AG10803 (cell line): ENCODE results near the gene SLC4A7.
"Not testable (repeated sequence)": the region's sequence is repeated elsewhere in the genome, so short reads cannot be mapped to it uniquely, and the experiment has no call there.

Source experiments
- DNase-seq: peaks from one replicate; pipeline ENCODE4 v3.0.0; 2010; ENCODE audit warnings: low read depth
- H3K4me3 ChIP-seq: 2 replicates; pipeline ENCODE4 v1.5.1; 2011; ENCODE audit warnings: mild to moderate bottlenecking, low read length, control low read depth
- TF ChIP-seq, protein P1 (sequence below): conservative IDR thresholded peaks from 2 replicates; pipeline ENCODE4 v1.5.1; 2011; ENCODE audit warnings: mild to moderate bottlenecking, low read length, control low read depth, inconsistent platforms

SLC4A7 gene

GRCh38 chr3:27454461-27454860 lies 29.7 kb downstream of the SLC4A7 start:
- no peak for DNase-seq
- TF ChIP-seq, protein P1, sequence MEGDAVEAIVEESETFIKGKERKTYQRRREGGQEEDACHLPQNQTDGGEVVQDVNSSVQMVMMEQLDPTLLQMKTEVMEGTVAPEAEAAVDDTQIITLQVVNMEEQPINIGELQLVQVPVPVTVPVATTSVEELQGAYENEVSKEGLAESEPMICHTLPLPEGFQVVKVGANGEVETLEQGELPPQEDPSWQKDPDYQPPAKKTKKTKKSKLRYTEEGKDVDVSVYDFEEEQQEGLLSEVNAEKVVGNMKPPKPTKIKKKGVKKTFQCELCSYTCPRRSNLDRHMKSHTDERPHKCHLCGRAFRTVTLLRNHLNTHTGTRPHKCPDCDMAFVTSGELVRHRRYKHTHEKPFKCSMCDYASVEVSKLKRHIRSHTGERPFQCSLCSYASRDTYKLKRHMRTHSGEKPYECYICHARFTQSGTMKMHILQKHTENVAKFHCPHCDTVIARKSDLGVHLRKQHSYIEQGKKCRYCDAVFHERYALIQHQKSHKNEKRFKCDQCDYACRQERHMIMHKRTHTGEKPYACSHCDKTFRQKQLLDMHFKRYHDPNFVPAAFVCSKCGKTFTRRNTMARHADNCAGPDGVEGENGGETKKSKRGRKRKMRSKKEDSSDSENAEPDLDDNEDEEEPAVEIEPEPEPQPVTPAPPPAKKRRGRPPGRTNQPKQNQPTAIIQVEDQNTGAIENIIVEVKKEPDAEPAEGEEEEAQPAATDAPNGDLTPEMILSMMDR, result no peak
- no peak overlapping the region for H3K4me3 ChIP-seq

- DNase-seq, result no peak
- TF ChIP-seq, protein P1, result no peak
- no peak overlapping the region for H3K4me3 ChIP-seq
These were observed 31.7 kb downstream of the SLC4A7 start for GRCh38 chr3:27452368-27453090.

DNA sequence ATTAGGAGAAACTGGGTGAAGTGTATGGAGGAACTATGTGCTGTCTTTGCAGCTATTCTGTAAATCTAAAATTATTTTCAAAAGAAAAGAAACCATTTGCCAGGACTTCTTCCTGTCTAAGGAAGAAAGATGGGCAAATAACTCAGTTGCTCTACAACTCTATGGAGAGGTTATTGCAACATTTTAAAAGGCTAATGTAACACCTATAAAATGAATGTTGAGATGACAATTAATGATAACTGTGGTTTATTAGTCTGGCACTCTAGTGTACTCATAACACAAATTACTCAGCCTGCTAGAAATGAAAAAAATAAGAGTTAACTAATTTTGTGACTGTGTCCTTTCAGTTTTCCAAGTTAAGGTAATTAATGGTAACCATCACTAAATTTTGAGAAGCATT lies 32.3 kb downstream of the SLC4A7 start:
- no peak for DNase-seq
- no peak overlapping the region for H3K4me3 ChIP-seq
- TF ChIP-seq, protein P1, result no peak

- H3K4me3 ChIP-seq, result no peak overlapping the region
- TF ChIP-seq, protein P1, result no peak
- DNase-seq, result no peak
These were observed 32.9 kb downstream of the SLC4A7 start for GRCh38 chr3:27451251-27451650.

GRCh38 chr3:27449530-27450150 lies 34.5 kb downstream of the SLC4A7 start:
- H3K4me3 ChIP-seq, result no peak overlapping the region

DNA sequence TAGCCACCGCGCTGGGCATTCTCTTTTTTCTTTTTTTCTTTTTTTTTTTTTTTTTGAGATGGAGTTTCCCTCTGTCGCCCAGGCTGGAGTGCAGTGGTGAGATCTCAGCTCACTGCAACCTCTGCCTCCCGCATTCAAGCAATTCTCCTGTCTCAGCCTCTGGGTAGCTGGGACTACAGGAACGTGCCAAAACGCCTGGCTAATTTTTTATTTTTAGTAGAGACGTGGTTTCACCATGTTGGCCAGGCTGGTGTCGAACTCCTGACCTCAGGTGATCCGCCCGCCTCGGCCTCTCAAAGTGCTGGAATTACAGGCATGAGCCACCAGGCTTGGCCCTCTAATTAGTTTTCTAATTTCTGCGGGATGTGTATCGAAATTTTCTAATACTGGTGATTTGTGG lies 41.2 kb downstream of the SLC4A7 start:
- not testable (repeated sequence) for DNase-seq, H3K4me3 ChIP-seq

More at GRCh38 chr3:27449530-27450150, 34.5 kb downstream of the SLC4A7 start:
- DNase-seq, result no peak
- TF ChIP-seq, protein P1, result no peak

- DNase-seq, H3K4me3 ChIP-seq: not testable (repeated sequence)
These were observed 45.8 kb downstream of the SLC4A7 start for GRCh38 chr3:27438352-27438751.

DNA sequence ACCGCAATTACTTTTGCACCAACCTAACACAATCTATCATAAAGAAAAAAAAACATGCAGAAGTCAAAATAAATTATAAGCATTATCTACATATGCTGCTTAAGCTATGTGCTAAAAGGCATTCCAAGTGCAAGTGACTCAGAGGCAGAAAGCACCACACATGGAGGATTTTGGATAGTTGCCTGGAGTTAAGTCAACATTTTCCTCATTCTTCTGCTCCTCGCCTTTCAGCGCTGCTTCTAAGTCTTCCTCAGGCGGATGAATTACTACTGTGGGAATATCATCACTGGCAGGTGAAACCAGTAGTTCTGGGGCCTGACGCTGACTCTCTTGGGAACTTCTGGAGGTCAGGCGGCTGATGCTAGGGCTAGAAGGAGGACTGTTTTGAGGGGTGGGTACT lies 53.1 kb downstream of the SLC4A7 start:
- TF ChIP-seq, protein P1, result no peak
- DNase-seq, result peak; percentile 99
- no peak overlapping the region for H3K4me3 ChIP-seq
